Activated CD4-positive, alpha-beta T cell treated with anti-CD3 and anti-CD28 coated beads, Interleukin-2, amount 50 U/mL, for 1 hour (primary cell): ENCODE measurements around the gene CAPS.
"Not testable (repeated sequence)": the region's sequence is repeated elsewhere in the genome, so short reads cannot be mapped to it uniquely, and the experiment has no call there.

ENCODE experiments used
- DNase-seq: peaks from one replicate; pipeline ENCODE4 v3.0.0-alpha.2; 2020

CAPS gene

GRCh38 chr19:5913739-5914357, at the start of gene CAPS:
Gene CAPS (plus strand): TSS chr19:5914254. CDS start chr19:5914407, 153 bp downstream.
- no peak for DNase-seq

GRCh38 chr19:5864725-5865486, 49.1 kb upstream of the CAPS start:
- no peak for DNase-seq

GRCh38 chr19:5865772-5866171, 48.3 kb upstream of the CAPS start:
- DNase-seq = no peak

- DNase-seq = no peak
These were observed 46.6 kb upstream of the CAPS start for GRCh38 chr19:5867201-5868136.

GRCh38 chr19:5870986-5871394, 43.1 kb upstream of the CAPS start:
- DNase-seq = no peak

GRCh38 chr19:5873617-5874199, 40.3 kb upstream of the CAPS start:
- no peak for DNase-seq

- not testable (repeated sequence) for DNase-seq
These were observed 39.6 kb upstream of the CAPS start for GRCh38 chr19:5874496-5874895.

- no peak for DNase-seq
These were observed 36.6 kb upstream of the CAPS start for GRCh38 chr19:5877427-5877826.

GRCh38 chr19:5877882-5878281, 36.2 kb upstream of the CAPS start:
- DNase-seq = no peak

GRCh38 chr19:5880196-5880595, 33.9 kb upstream of the CAPS start:
- DNase-seq = no peak

GRCh38 chr19:5880604-5881078, 33.4 kb upstream of the CAPS start:
- DNase-seq = no peak

- no peak for DNase-seq
These were observed 32.3 kb upstream of the CAPS start for GRCh38 chr19:5881543-5882299.

- DNase-seq = no peak
These were observed 31.6 kb upstream of the CAPS start for GRCh38 chr19:5882421-5882968.

- not testable (repeated sequence) for DNase-seq
These were observed 30.7 kb upstream of the CAPS start for GRCh38 chr19:5883157-5883873.

GRCh38 chr19:5884065-5884811, 29.8 kb upstream of the CAPS start:
- DNase-seq = not testable (repeated sequence)

GRCh38 chr19:5889288-5889971, 24.6 kb upstream of the CAPS start:
- DNase-seq = no peak

GRCh38 chr19:5890099-5890498, 24.0 kb upstream of the CAPS start:
- DNase-seq = no peak

- no peak for DNase-seq
These were observed 22.5 kb upstream of the CAPS start for GRCh38 chr19:5891572-5891937.

- DNase-seq = no peak
These were observed 21.9 kb upstream of the CAPS start for GRCh38 chr19:5891938-5892771.
